Gastroesophageal sphincter (tissue), 3 donors: Measurements from ENCODE around the gene NUDT16L1.

ENCODE experiments used
- CTCF ChIP-seq, 4 experiments: fragments of 200-600 bp in 2 of 4; fragments of 450-650 bp in 2 of 4; sonication (generic) in 1 of 4; IDR thresholded peaks; one replicate each; pipeline ENCODE4 v1.5.1; 2017 to 2019; ENCODE audit warnings: antibody characterized with exemption in 4 of 4, mild to moderate bottlenecking in 2 of 4, moderate library complexity in 2 of 4
- EP300 ChIP-seq: sonication (generic); formaldehyde crosslinking; IDR thresholded peaks from one replicate; pipeline ENCODE4 v1.6.1; 2017; ENCODE audit warnings: antibody characterized with exemption, mild to moderate bottlenecking
- POLR2A ChIP-seq, 2 donors: fragments of 450-650 bp; IDR thresholded peaks; one replicate each; pipeline ENCODE4 v1.6.1; 2017; ENCODE audit warnings: antibody characterized with exemption in 2 of 2, mild to moderate bottlenecking in 2 of 2, moderate library complexity in 1 of 2
- POLR2AphosphoS5 ChIP-seq: sonication (generic); formaldehyde crosslinking; IDR thresholded peaks from one replicate; pipeline ENCODE4 v1.6.1; 2017; ENCODE audit warnings: antibody characterized with exemption

- no peak for TF ChIP-seq POLR2A (IDR thresholded peaks at IDR 0.05)
- TF ChIP-seq EP300: no peak
- TF ChIP-seq CTCF (IDR thresholded peaks at IDR 0.05): no peak
- no peak for TF ChIP-seq POLR2AphosphoS5
Observed at GRCh38 chr16:4676831-4677230, 16.5 kb upstream of the NUDT16L1 start.
